HepG2 (cell line): ENCODE results near the gene RPAP3. TPM values are rescaled to one million over a fixed set of nuclear protein-coding genes. Genes with fewer than 3 reads are reported as not detected.

Experiments used
- CBX1 ChIP-seq: IDR thresholded peaks from one replicate; pipeline ENCODE4 v1.6.1; 2016; ENCODE audit warnings: antibody characterized with exemption, low read depth
- ELF4 ChIP-seq: sonication (generic); formaldehyde crosslinking; IDR thresholded peaks from 2 replicates; pipeline ENCODE4 v1.5.0; 2020; ENCODE audit warnings: missing genetic modification reagents, mild to moderate bottlenecking, moderate library complexity, borderline replicate concordance
- EP300 ChIP-seq, 3 experiments: sonication (generic) in 1 of 3; formaldehyde crosslinking in 1 of 3; IDR thresholded peaks; 2 replicates each; pipeline versions ENCODE4 v1.5.1 to v1.6.1; 2011 to 2020; ENCODE audit warnings: low read depth in 2 of 3, low read length in 2 of 3, borderline replicate concordance in 1 of 3, improper control_type of control experiment in 1 of 3, mild to moderate bottlenecking in 1 of 3, missing genetic modification reagents in 1 of 3, moderate library complexity in 1 of 3
- PHB2 ChIP-seq: fragments of 450-650 bp; IDR thresholded peaks from 2 replicates; pipeline ENCODE4 v1.6.1; 2018; ENCODE audit not compliant: partially characterized antibody
- RORA ChIP-seq: sonication (generic); formaldehyde crosslinking; IDR thresholded peaks from 2 replicates; pipeline ENCODE4 v1.5.0; 2020; ENCODE audit warnings: mild to moderate bottlenecking, missing genetic modification reagents, moderate library complexity
- SCMH1 ChIP-seq: sonication (generic); formaldehyde crosslinking; IDR thresholded peaks from 2 replicates; pipeline ENCODE4 v1.9.0; 2021; ENCODE audit warnings: missing genetic modification reagents, mild to moderate bottlenecking, borderline replicate concordance
- TIGD3 ChIP-seq: sonication (generic); formaldehyde crosslinking; IDR thresholded peaks from 2 replicates; pipeline ENCODE4 v1.5.1; 2020; ENCODE audit warnings: mild to moderate bottlenecking, missing genetic modification reagents, borderline replicate concordance
- ZNF136 ChIP-seq: sonication (generic); formaldehyde crosslinking; IDR thresholded peaks from 2 replicates; pipeline ENCODE4 v1.8.1; 2022; ENCODE audit warnings: low read depth, mild to moderate bottlenecking, moderate library complexity, missing genetic modification reagents
- ZNF180 ChIP-seq: sonication (generic); formaldehyde crosslinking; IDR thresholded peaks from 2 replicates; pipeline ENCODE4 v1.4.0; 2020; ENCODE audit warnings: low read depth, missing genetic modification reagents, borderline replicate concordance
- ZXDC ChIP-seq: sonication (generic); formaldehyde crosslinking; IDR thresholded peaks from 2 replicates; pipeline ENCODE4 v1.5.0; 2020; ENCODE audit warnings: mild to moderate bottlenecking, missing genetic modification reagents
- polyA plus RNA-seq, 8 experiments: library from polyadenylated mRNA; depleted of rRNA in 3 of 8; stranded (reverse) in 7 of 8; unstranded in 1 of 8; fragments of >200 nt; fragmentation: Illumina TruSeq in 4 of 8; extraction: Trizol in 4 of 8; gene quantifications; 2 replicates each; pipeline versions ENCODE4 v1.2.1 to v1.2.3, GENCODE V29; 2011 to 2016; ENCODE audit warnings: low read depth in 4 of 8, missing spikeins in 1 of 8, mixed read lengths in 1 of 8; ENCODE audit not compliant: insufficient read depth in 1 of 8
- total RNA-seq, 5 experiments: library from RNA; depleted of rRNA; stranded (reverse); fragments of >200 nt; fragmentation: Illumina TruSeq; extraction: Trizol; gene quantifications; 2 replicates each; pipeline ENCODE4 v1.2.3, GENCODE V29; 2016; ENCODE audit warnings: low read depth in 1 of 5
- TF ChIP-seq, protein P1 (sequence below): sonication (generic); formaldehyde crosslinking; IDR thresholded peaks from 2 replicates; pipeline ENCODE4 v1.4.0; 2020; ENCODE audit warnings: mild to moderate bottlenecking, missing genetic modification reagents, borderline replicate concordance

RPAP3 gene
- total and polyA plus RNA-seq, 2 of the 13 experiments (the other 11 are each of a cell fraction or from before 2014, with no cell fraction given): 8.8 to 32.8 TPM

GRCh38 chr12:47615711-47616110, 90.1 kb downstream of the RPAP3 start (continued):
- TF ChIP-seq ZXDC (CRISPR knock-in tag): no peak
- TF ChIP-seq EP300 (IDR thresholded peaks at IDR 0.05; ENCODE audit: low read depth in 2 of 2, low read length in 2 of 2): no peak
- no peak for TF ChIP-seq EP300 (CRISPR knock-in tag; IDR thresholded peaks at IDR 0.05; ENCODE audit: borderline replicate concordance)
- no peak for TF ChIP-seq PHB2
- no peak for TF ChIP-seq ZNF136
- no peak for TF ChIP-seq SCMH1 (CRISPR knock-in tag)
- TF ChIP-seq CBX1: no peak
- TF ChIP-seq, protein P1, sequence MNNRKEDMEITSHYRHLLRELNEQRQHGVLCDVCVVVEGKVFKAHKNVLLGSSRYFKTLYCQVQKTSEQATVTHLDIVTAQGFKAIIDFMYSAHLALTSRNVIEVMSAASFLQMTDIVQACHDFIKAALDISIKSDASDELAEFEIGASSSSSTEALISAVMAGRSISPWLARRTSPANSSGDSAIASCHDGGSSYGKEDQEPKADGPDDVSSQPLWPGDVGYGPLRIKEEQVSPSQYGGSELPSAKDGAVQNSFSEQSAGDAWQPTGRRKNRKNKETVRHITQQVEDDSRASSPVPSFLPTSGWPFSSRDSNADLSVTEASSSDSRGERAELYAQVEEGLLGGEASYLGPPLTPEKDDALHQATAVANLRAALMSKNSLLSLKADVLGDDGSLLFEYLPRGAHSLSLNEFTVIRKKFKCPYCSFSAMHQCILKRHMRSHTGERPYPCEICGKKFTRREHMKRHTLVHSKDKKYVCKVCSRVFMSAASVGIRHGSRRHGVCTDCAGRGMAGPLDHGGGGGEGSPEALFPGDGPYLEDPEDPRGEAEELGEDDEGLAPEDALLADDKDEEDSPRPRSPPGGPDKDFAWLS (CRISPR knock-in tag): no peak
- TF ChIP-seq ZNF180 (CRISPR knock-in tag): no peak
- no peak for TF ChIP-seq RORA (CRISPR knock-in tag)
- no peak for TF ChIP-seq ELF4 (CRISPR knock-in tag)
- no peak for TF ChIP-seq TIGD3
